NCI-H82 (cell line): ENCODE measurements around the gene SELENOT.

ENCODE experiments used
- DNase-seq: peaks from one replicate; lab custom pipeline; 2025; lab: John Stamatoyannopoulos, UW

SELENOT gene

GRCh38 chr3:150603153-150603979 is at the start of gene SELENOT:
Gene SELENOT, plus strand, starts transcription at chr3:150603321. Its CDS starts 42 bp downstream, at chr3:150603363.
- DNase-seq: peak; percentile 98

GRCh38 chr3:150555859-150556436 is 47.2 kb upstream of the SELENOT start:
- no peak for DNase-seq

GRCh38 chr3:150556792-150557191 is 46.3 kb upstream of the SELENOT start:
- DNase-seq: no peak

- no peak for DNase-seq
These were observed 45.4 kb upstream of the SELENOT start for GRCh38 chr3:150557725-150558124.

GRCh38 chr3:150564243-150564642 is 38.9 kb upstream of the SELENOT start:
- DNase-seq: no peak

GRCh38 chr3:150567328-150567727 is 35.8 kb upstream of the SELENOT start:
- peak; percentile 97 for DNase-seq

GRCh38 chr3:150577855-150578254 is 25.3 kb upstream of the SELENOT start:
- peak; percentile 16 for DNase-seq

- DNase-seq: no peak
These were observed 21.9 kb upstream of the SELENOT start for GRCh38 chr3:150581174-150581573.

- no peak for DNase-seq
These were observed 20.5 kb upstream of the SELENOT start for GRCh38 chr3:150582620-150583019.

GRCh38 chr3:150583028-150583427 is 20.1 kb upstream of the SELENOT start:
- no peak for DNase-seq

GRCh38 chr3:150588027-150588830 is 14.9 kb upstream of the SELENOT start:
- peak; percentile 28 for DNase-seq

GRCh38 chr3:150589759-150590158 is 13.4 kb upstream of the SELENOT start:
- DNase-seq: peak; percentile 20

- DNase-seq: no peak
These were observed 9.0 kb upstream of the SELENOT start for GRCh38 chr3:150594150-150594549.

- DNase-seq: no peak
These were observed 5.5 kb upstream of the SELENOT start for GRCh38 chr3:150597646-150598045.

- DNase-seq: no peak
These were observed 3.4 kb upstream of the SELENOT start for GRCh38 chr3:150599611-150600297.

GRCh38 chr3:150600647-150601530 is 2.2 kb upstream of the SELENOT start:
- DNase-seq: peak; percentile 52

GRCh38 chr3:150602426-150603152 is 532 bp upstream of the SELENOT start:
- DNase-seq: peak; percentile 25

GRCh38 chr3:150603980-150604319 is 829 bp downstream of the SELENOT start:
- DNase-seq: peak; percentile 71

GRCh38 chr3:150605998-150606641 is 3.0 kb downstream of the SELENOT start:
- DNase-seq: no peak
